Stimulated activated CD8-positive, alpha-beta memory T cell treated with anti-CD3 and anti-CD28 coated beads, Interleukin-15, amount 100 ng/mL, for 4 hours (primary cell): ENCODE results near the gene WDR19.
"Not testable (repeated sequence)": the region's sequence is repeated elsewhere in the genome, so short reads cannot be mapped to it uniquely, and the experiment has no call there.

ENCODE experiments used
- DNase-seq, 2 donors: peaks; one replicate each; pipeline ENCODE4 v3.0.0-alpha.2; 2020; ENCODE audit warnings: low read depth in 2 of 2

Gene WDR19

GRCh38 chr4:39233114-39233513 is 50.8 kb downstream of the WDR19 start:
- DNase-seq = no peak

- DNase-seq = no peak
Observed at GRCh38 chr4:39233783-39234182, 51.5 kb downstream of the WDR19 start.

- DNase-seq = no peak
Observed at GRCh38 chr4:39235021-39235420, 52.7 kb downstream of the WDR19 start.

GRCh38 chr4:39235696-39236095 is 53.4 kb downstream of the WDR19 start:
- DNase-seq = no peak

GRCh38 chr4:39237179-39237578 is 54.9 kb downstream of the WDR19 start:
- no peak for DNase-seq

- no peak for DNase-seq
Observed at GRCh38 chr4:39243462-39243861, 61.1 kb downstream of the WDR19 start.

GRCh38 chr4:39255266-39255665 is 72.9 kb downstream of the WDR19 start:
- no peak for DNase-seq

GRCh38 chr4:39255871-39256270 is 73.5 kb downstream of the WDR19 start:
- no peak for DNase-seq

GRCh38 chr4:39256436-39256835 is 74.1 kb downstream of the WDR19 start:
- no peak for DNase-seq

- no peak for DNase-seq
Observed at GRCh38 chr4:39259571-39260330, 77.4 kb downstream of the WDR19 start.

- no peak for DNase-seq
Observed at GRCh38 chr4:39263895-39264294, 81.6 kb downstream of the WDR19 start.

- DNase-seq = no peak
Observed at GRCh38 chr4:39274503-39274902, 92.2 kb downstream of the WDR19 start.

GRCh38 chr4:39277661-39278060 is 95.3 kb downstream of the WDR19 start:
- DNase-seq = not testable (repeated sequence)

GRCh38 chr4:39278476-39278875 is 96.1 kb downstream of the WDR19 start:
- no peak for DNase-seq

- DNase-seq = no peak
Observed at GRCh38 chr4:39279416-39279815, 97.1 kb downstream of the WDR19 start.

- DNase-seq = no peak
Observed at GRCh38 chr4:39280770-39281169, 98.4 kb downstream of the WDR19 start.

- DNase-seq = no peak
Observed at GRCh38 chr4:39285111-39285795, 102.9 kb downstream of the WDR19 start.

GRCh38 chr4:39285853-39286252 is 103.5 kb downstream of the WDR19 start:
- no peak for DNase-seq

GRCh38 chr4:39286263-39286662 is 103.9 kb downstream of the WDR19 start:
- DNase-seq = no peak

- no peak for DNase-seq
Observed at GRCh38 chr4:39287223-39287622, 104.9 kb downstream of the WDR19 start.

GRCh38 chr4:39291686-39292085 is 109.4 kb downstream of the WDR19 start:
- no peak for DNase-seq

- not testable (repeated sequence) for DNase-seq
Observed at GRCh38 chr4:39292433-39292832, 110.1 kb downstream of the WDR19 start.

- no peak for DNase-seq
Observed at GRCh38 chr4:39295784-39296183, 113.5 kb downstream of the WDR19 start.
